Raji (cell line): Measurements from ENCODE around the gene MINPP1.

ENCODE experiments used
- POLR2A ChIP-seq: IDR thresholded peaks from 2 replicates; pipeline ENCODE4 v1.6.1; 2011; ENCODE audit warnings: low read depth, low read length, control low read depth; ENCODE audit not compliant: insufficient read depth

The MINPP1 gene

DNA sequence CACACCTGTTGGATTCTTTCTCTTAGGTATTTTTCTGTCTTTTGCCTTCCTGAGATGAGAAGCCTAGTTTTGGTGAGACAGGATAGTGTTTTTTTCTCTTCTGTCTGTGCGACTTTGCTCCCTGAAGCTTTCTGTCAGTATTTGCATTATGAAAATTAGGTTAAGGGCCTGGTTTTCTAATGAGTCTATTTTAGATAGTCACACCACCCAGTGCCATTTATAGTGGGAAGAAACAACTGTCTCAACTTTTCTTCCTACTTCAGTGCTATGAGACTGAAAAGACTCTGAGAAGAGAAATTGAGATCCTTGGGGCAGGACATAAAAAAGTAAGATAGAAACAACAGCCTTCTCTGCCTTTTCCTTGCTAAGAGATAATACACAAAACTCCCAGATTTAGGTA, 53.6 kb downstream of the MINPP1 start:
- no peak for TF ChIP-seq POLR2A

DNA sequence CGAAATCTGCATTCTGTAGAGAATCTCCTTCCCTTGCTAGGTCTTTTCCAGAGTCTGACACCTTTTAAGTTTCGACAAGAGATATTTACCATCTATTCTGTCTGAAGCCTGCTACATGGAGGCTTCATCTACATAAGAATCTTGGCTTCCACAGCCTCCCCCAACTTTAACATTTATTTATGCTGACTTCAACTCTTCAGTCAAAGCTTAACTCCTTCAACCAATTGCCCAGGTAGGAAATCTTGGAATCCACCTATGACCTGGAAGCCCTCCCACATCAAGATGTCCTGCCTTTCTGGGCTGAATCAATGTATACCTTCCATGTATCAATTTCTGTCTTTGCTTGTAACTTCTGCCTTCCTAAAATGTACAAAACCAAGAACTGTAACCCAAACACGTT, 54.7 kb downstream of the MINPP1 start:
- TF ChIP-seq POLR2A, result no peak

DNA sequence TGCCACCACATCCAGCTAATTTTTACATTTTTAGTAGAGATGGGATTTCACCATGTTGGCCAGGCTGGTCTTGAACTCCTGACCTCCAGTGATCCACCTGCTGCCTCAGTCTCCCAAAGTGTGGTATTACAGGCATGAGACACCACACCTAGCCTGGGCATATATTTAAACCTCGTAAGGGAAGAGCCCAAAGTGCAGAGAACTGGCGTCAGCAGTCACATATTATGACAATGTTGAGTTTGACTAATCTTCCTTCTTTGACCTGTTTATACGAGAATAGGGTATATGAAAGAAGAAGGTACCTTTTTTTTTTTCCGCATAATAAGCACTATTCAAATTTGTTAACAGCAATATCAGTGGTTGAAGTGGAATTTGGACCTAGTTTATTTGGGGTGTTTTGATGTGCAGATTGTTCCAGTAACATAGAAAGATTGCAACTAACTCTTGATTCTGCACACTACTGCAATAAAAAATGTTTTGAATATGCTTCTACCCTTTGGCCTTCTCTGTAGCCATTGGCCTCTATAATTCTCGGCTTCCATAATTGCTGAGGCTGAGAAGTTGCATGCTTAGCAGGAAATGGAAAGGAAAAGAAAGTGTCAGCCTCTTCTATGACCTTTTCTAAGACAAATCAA, 55.9 kb downstream of the MINPP1 start:
- TF ChIP-seq POLR2A, result no peak

DNA sequence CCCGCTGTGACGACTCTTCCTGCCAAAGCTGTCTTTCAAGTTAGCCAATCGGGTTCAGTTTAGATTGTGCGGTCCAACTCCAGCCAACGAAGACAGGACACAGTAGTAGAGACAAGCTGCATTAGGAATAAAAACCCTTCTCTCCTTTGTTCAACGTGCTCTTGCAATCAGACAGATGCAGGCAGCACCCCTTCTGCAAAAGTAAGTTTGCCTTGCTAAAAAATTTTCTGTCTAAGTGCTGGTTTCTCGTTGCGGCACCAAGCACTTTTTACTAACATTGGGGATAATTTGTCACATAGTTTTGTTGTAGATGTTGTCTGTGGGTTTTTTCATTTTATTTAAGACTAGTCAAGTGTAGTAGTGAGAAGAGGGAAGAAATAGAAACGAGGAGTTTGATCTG, 58.1 kb downstream of the MINPP1 start:
- no peak for TF ChIP-seq POLR2A

DNA sequence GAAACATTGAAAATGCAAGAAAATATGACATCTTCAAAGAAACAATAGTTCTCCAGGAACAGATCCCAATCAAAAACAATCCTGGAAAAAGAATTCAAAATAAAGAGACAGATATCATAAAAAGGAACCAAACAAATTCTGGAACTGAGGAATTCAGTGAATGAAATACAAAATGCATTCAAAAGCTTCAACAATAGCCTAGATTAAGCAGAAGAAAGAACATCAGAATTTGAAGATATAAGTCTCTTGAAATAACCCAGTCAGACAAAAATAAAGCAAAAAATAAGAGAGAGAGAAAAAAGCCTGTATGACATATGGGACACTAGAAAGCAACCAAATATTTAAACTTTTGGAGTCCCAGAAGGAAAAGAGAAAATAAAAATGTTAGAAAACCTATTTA, 60.3 kb downstream of the MINPP1 start:
- no peak for TF ChIP-seq POLR2A

DNA sequence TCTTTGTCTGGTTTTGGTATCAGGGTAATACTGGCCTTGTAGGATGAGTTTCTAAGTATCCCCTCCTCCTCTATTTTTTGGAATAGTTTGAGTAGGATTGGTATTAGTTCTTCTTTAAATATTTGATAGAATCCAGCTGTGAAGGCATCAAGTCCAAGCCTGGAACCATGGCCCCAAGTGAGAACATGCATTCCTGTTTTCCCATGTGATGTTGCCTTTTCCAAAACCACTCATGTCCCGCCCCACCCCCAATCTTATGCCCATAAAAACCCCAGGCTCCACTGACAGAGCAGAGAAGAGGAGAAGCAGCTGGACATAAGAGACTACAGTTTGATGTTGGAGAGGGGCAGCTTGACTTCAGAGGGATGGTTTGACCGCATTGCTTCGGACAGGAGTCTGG, 71.2 kb downstream of the MINPP1 start:
- no peak for TF ChIP-seq POLR2A

DNA sequence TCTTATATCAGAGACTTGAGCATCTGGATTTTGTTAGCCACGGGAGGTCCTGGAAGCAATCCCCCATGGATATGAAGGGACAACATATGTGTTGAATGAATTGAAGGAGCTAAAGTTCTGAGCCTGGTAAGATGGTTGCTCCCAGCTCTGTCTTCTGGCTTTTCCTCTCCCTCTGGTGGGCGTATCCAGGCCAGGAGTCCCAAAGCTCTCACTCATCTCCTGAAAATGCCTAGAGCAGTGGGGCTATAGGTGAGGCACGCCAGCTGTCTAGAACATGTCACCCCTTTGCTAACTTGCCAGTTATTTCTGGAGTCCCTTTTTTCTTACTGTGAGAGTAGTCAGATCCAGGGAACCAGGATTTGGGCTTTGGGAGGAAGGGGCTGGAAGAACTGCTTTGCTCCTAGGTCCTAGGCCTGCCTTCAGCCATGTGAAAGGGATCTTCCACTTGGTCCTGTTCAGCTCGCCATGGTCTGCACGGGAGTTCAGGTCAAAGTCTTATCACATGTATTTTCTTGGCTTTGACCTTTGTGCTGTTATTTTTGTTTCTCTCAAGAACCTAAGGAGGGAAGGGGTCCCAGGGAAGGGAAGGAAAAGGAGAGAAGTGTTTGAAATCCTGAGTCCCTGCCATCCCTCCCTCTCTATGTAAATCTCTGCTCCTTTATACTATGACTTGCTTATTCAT, 73.6 kb downstream of the MINPP1 start:
- no peak for TF ChIP-seq POLR2A

DNA sequence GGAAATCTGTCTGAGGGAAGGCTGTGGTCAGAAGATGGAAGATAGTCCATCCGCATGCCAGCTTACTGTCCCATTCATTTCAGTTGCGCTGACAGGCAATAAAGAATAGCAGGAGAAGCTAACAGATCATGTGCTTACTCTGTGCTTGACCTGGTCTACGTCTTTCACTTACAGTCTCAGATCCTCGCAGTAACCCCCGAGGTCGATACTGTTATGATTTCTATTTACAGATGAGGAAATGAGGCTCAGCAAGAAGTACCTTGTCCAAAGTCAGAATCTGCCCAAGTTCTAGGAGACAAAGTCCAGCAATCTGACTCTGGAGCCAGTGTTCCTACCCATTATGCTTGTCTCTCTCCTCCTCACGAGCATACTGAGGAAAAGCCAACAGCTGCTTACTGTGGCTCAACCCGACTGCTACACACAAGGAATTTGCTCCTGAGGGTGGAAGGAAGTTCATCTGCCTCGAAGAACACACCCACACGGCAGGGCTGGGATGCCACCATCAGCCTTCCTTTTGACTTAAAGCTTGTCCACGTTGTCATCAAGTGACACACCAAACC, 74.2 kb downstream of the MINPP1 start:
- no peak for TF ChIP-seq POLR2A

DNA sequence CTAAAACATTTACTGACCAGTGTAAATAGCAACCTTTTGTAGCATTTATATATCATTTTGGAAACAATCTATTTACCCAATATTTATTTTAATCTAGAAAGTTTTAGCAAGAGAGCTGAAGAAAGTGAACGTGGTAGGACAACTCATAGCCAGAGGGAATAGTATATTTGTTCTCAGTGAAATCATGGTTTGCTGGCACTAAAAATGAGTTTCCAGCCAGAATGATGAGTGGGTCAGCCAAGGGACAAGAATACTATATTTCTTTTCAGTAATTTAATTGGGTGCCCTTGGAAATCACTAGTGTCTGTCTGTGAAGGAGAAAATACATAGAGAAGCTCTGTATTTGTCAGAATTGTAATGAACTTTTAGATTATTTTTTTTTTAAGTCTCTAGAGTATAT, 74.9 kb downstream of the MINPP1 start:
- no peak for TF ChIP-seq POLR2A

DNA sequence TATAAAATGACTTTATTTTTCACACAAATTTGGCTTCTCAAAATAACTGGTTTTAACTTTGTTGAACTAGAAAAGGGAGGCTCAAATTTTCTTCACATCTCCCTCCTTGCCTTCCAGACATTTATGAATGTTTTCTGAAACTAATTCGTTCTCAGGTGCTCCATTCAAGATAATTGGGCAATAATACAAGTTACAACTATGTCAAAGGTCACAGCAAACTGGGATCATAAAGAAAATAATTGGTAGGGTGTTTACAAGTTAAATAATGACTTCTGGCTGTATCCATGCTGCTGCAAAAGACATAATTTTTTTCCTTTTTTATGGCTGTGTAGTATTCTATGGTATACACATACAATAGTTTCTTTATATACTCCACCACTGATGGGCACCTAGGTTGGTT, 75.3 kb downstream of the MINPP1 start:
- no peak for TF ChIP-seq POLR2A

DNA sequence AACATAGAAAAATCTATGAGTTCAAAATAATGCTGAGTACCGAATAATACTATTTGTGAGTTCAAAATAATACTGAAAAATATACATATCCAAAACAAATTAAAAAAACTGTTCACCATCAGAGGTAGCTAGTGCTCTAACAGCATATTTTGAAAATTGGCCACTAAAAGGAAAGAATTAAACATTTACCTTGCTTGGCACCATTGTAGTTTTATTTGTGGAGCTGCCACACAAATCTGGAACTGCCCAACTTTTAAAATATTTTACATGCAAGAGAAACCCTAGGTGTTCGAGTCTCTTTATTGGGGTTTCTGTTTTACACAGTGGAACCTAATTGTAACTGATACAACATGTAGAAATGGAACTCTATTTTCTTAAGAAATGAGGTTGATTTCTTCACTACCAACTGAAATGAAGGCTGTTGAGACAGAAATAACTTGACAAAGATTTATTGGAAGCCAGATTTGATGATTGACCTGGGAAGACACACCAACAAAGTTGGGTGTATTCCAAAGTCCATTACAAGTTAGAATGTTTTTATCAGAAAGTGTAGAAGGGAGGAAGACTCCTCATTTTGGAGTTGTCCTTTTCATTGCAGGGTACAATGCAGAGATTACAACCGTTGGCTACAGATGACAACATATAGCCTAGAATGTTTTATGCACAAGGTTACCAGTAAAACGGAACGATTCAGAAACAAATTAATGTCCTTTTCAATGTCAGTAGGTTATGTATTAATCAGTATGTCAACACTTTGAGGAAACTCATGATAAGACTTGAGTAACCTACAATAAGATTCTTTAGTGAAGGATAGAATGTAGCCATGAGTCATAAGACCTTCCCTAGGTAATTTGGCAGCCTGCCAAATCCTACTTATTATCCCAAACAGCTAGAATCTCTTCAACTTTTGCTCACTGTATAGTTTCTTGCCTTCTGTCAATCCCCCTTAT, 81.1 kb downstream of the MINPP1 start:
- TF ChIP-seq POLR2A, result no peak

DNA sequence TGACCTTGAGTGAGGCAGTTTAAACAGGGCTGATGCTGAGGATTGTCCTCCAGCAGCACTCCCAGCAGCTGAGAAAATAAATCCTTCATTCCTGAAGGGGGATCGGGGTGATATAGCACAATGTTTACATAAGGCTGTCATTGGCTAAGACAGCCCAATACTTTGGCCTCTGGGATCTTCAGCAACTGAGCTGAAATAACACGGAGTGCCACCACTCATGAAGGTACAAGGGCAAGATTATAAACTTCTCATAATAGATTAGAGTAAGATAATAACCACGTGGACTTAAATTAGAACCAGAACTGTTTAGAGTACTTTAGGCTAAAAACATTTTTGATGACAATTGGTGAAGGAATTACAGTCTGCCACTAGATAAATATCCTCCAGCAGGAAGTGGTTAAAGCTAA, 85.0 kb downstream of the MINPP1 start:
- no peak for TF ChIP-seq POLR2A

DNA sequence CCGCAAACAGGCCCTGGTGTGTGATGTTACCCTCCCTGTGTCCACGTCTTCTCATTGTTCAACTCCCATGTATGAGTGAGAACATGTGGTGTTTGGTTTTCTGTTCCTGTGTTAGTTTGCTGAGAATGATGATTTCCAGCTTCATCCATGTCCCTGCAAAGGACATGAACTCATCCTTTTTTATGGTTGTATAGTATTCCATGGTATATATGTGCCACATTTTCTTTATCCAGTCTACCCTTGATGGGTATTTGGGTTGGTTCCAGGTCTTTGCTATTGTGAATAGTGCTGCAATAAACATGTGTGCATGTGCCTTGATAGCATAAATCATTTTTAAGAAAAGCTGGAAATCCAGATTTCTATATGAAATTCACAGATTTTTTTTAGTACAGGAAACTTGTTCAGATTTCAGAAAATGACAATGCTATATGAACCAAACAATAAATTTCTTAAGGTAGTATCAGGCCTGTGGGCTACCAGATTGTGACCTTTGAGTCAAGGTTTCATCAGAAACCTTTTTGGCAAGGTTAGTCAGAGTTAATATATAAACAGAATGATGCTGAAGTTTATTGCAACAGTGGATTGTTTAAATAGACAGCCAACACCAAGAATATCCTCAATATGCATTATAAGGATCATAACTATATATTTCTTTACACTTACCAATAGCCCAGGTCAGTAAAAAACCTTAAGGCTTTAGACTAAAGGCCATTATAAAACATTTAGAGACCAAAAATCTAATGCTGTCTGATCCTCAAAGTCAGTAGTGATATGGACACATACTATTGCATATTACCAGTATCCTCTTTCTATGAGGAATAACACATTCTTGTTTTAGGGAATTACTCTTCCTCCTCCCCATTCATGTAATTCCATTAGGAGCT, 86.3 kb downstream of the MINPP1 start:
- no peak for TF ChIP-seq POLR2A

DNA sequence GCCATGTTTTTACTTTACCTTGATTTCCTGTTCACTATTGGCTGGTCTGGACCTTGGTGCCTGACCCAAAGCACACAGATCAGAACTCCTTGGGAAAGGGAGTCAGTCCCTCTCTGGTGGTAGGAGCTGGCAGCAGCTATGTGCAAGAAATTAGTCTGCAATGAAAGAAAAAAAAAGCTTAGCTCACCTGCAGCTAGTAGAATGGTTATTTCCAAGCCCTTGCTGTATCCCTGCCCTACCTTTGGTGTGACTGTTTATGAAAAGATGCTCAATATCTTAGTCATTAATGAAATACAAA, 86.8 kb downstream of the MINPP1 start:
- TF ChIP-seq POLR2A, result no peak

DNA sequence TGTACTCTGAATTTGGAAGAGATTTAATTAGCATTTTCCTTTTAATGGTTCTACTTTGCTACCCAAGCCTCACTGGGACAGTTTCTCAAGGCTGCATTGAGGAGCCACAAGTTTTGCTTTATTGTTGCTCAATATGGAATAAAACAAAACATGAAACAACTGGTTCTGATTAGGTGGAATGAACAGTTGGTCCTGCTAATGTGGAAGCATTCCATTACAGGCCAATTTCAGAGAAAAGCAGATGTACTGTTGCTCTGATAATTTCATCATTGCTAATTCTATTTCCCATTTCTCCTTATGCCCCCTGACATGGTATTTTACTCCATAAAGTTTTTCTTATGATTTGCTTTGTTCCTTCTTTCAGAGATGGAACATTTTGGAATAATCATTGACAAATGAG, 89.0 kb downstream of the MINPP1 start:
- TF ChIP-seq POLR2A, result no peak
